Transverse colon (tissue), 4 donors: Measurements from ENCODE around the gene TMEM45B.

Experiments
- POLR2A ChIP-seq: fragments of 450-650 bp; IDR thresholded peaks from one replicate; pipeline ENCODE4 v1.6.1; 2016; ENCODE audit warnings: antibody characterized with exemption, mild to moderate bottlenecking, moderate library complexity
- POLR2AphosphoS5 ChIP-seq, 3 donors: sonication (generic); formaldehyde crosslinking; IDR thresholded peaks; one replicate each; pipeline ENCODE4 v1.6.1; 2016; ENCODE audit warnings: antibody characterized with exemption in 3 of 3
- TF ChIP-seq, protein P1 (sequence below), 5 experiments: fragments of 200-600 bp in 3 of 5; fragments of 450-650 bp in 2 of 5; sonication (generic) in 3 of 5; IDR thresholded peaks; 1 replicate in 2 of 5; 2 replicates in 3 of 5; pipeline ENCODE4 v1.5.1; 2016 to 2017; ENCODE audit warnings: antibody characterized with exemption in 5 of 5, inconsistent platforms in 3 of 5, mild to moderate bottlenecking in 2 of 5, moderate library complexity in 1 of 5

- TF ChIP-seq, protein P1, sequence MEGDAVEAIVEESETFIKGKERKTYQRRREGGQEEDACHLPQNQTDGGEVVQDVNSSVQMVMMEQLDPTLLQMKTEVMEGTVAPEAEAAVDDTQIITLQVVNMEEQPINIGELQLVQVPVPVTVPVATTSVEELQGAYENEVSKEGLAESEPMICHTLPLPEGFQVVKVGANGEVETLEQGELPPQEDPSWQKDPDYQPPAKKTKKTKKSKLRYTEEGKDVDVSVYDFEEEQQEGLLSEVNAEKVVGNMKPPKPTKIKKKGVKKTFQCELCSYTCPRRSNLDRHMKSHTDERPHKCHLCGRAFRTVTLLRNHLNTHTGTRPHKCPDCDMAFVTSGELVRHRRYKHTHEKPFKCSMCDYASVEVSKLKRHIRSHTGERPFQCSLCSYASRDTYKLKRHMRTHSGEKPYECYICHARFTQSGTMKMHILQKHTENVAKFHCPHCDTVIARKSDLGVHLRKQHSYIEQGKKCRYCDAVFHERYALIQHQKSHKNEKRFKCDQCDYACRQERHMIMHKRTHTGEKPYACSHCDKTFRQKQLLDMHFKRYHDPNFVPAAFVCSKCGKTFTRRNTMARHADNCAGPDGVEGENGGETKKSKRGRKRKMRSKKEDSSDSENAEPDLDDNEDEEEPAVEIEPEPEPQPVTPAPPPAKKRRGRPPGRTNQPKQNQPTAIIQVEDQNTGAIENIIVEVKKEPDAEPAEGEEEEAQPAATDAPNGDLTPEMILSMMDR (IDR thresholded peaks at IDR 0.05), result no peak
- TF ChIP-seq POLR2AphosphoS5 (IDR thresholded peaks at IDR 0.05), result no peak
- TF ChIP-seq POLR2A, result no peak
Measured at GRCh38 chr11:129791515-129791914, 24.1 kb upstream of the TMEM45B start.
